MM.1S (cell line): Measurements from ENCODE around the gene RUFY2.

Experiments used
- EZH2 ChIP-seq: fragments of 300-600 bp; sonication (generic); optimal IDR thresholded peaks from 2 replicates; pipeline ENCODE3; 2017; ENCODE audit warnings: low read depth, mild to moderate bottlenecking, antibody characterized with exemption, low read length, mixed read lengths
- EZH2phosphoT487 ChIP-seq: fragments of 300-600 bp; sonication (generic); IDR thresholded peaks from 2 replicates; pipeline ENCODE4 v1.6.1; 2018; ENCODE audit warnings: antibody characterized with exemption, low read length
- TF ChIP-seq, protein P1 (sequence below): fragments of 300-600 bp; sonication (generic); IDR thresholded peaks from 2 replicates; pipeline ENCODE4 v1.5.1; 2016; ENCODE audit warnings: antibody characterized with exemption, low read length, mixed read lengths

DNA sequence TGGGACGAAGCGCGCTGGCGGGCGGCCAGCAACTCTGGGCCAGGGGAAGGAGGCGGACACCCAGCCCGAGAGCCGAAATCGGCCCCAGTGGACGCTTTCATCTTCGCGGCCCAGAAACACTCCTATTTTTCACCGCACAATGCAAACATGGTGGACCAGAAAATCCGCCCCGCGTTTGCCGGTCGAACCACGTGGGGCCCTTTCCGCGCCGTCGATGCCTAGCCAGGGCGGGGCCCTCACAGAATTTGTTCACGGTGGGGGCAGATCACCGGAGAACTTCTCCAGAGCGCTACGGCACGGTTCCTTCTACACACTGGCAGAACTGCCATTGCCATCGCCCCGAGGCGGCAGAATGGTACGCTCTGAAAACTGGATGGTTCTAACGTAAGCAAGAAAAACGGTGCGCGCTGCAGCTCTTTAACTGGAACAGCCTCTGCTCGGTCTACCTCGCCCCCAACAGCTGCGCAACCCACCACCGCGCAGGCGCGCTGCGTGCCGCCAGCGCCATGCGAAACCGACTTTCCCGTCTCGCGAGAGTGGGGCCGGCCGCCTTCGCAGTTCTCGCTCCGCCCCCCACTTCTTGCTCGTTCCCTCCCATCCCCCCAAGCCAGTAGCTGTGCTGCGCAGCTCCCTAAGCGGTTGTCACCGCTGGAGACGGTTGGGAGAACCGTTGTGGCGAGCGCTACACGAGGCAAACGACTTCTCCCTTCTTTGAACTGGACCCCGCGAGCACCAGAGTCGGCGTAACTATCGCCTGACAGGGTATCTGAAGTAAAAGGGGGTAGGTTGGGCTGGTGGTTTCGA, 75.4 kb downstream of the RUFY2 start, which contains the start of gene HNRNPH3:
- TF ChIP-seq, protein P1, sequence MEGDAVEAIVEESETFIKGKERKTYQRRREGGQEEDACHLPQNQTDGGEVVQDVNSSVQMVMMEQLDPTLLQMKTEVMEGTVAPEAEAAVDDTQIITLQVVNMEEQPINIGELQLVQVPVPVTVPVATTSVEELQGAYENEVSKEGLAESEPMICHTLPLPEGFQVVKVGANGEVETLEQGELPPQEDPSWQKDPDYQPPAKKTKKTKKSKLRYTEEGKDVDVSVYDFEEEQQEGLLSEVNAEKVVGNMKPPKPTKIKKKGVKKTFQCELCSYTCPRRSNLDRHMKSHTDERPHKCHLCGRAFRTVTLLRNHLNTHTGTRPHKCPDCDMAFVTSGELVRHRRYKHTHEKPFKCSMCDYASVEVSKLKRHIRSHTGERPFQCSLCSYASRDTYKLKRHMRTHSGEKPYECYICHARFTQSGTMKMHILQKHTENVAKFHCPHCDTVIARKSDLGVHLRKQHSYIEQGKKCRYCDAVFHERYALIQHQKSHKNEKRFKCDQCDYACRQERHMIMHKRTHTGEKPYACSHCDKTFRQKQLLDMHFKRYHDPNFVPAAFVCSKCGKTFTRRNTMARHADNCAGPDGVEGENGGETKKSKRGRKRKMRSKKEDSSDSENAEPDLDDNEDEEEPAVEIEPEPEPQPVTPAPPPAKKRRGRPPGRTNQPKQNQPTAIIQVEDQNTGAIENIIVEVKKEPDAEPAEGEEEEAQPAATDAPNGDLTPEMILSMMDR: no peak
- TF ChIP-seq EZH2 (no peak), EZH2phosphoT487 (no peak)
